OCI-LY7 (cell line): ENCODE measurements around the gene TLCD1.
"Not testable (repeated sequence)": the region's sequence is repeated elsewhere in the genome, so short reads cannot be mapped to it uniquely, and the experiment has no call there.

ENCODE experiments used
- EZH2phosphoT487 ChIP-seq: fragments of 200-600 bp; sonication (generic); IDR thresholded peaks from 2 replicates; pipeline ENCODE4 v1.6.1; 2018; ENCODE audit warnings: low read depth, borderline replicate concordance, mild to moderate bottlenecking, mixed run types, antibody characterized with exemption, low read length, moderate library complexity, mixed read lengths
- TF ChIP-seq, protein P1 (sequence below): fragments of 200-600 bp; sonication (generic); conservative IDR thresholded peaks from 2 replicates; pipeline ENCODE4 v1.5.1; 2014; ENCODE audit warnings: mild to moderate bottlenecking, antibody characterized with exemption, low read length, moderate library complexity, mixed read lengths

DNA sequence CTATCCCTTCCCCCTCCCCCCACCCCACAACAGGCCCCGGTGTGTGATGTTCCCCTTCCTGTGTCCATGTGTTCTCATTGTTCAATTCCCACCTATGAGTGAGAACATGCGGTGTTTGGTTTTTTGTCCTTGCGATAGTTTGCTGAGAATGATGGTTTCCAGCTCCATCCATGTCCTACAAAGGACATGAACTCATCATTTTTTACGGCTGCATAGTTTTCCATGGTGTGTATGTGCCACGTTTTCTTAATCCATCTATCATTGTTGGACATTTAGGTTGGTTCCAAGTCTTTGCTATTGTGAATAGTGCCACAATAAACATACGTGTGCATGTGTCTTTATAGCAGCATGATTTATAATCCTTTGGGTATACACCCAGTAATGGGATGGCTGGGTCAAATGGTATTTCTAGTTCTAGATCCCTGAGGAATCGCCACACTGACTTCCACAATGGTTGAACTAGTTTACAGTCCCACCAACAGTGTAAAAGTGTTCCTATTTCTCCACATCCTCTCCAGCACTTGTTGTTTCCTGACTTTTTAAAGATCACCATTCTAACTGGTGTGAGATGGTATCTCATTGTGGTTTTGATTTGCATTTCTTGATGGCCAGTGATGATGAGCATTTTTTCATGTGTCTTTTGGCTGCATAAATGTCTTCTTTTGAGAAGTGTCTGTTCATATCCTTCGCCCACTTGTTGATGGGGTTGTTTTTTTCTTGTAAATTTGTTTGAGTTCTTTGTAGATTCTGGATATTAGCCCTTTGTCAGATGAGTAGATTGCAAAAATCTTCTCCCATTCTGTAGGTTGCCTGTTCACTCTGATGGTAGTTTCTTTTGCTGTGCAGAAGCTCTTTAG is 10.1 kb upstream of the TLCD1 start:
- TF ChIP-seq, protein P1, sequence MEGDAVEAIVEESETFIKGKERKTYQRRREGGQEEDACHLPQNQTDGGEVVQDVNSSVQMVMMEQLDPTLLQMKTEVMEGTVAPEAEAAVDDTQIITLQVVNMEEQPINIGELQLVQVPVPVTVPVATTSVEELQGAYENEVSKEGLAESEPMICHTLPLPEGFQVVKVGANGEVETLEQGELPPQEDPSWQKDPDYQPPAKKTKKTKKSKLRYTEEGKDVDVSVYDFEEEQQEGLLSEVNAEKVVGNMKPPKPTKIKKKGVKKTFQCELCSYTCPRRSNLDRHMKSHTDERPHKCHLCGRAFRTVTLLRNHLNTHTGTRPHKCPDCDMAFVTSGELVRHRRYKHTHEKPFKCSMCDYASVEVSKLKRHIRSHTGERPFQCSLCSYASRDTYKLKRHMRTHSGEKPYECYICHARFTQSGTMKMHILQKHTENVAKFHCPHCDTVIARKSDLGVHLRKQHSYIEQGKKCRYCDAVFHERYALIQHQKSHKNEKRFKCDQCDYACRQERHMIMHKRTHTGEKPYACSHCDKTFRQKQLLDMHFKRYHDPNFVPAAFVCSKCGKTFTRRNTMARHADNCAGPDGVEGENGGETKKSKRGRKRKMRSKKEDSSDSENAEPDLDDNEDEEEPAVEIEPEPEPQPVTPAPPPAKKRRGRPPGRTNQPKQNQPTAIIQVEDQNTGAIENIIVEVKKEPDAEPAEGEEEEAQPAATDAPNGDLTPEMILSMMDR, result not testable (repeated sequence)
- not testable (repeated sequence) for TF ChIP-seq EZH2phosphoT487
